Omental fat pad (tissue), 4 donors: Measurements from ENCODE around the gene PTPRM. TPM values are rescaled to one million over a fixed set of nuclear protein-coding genes. Genes with fewer than 3 reads are reported as not detected.

Source experiments
- ATAC-seq: fragments of 150-250 bp; one replicate; pipeline ENCODE4 v1.9.1; 2016; ENCODE audit warnings: mild to moderate bottlenecking, moderate library complexity; ENCODE audit not compliant: low FRiP score
- DNase-seq: peaks from one replicate; pipeline ENCODE4 v3.0.0-alpha.2; 2019; ENCODE audit warnings: low spot score
- CTCF ChIP-seq, 3 donors: fragments of 450-650 bp; IDR thresholded peaks; one replicate each; pipeline ENCODE4 v1.5.1; 2016 to 2017; ENCODE audit warnings: antibody characterized with exemption in 3 of 3, mild to moderate bottlenecking in 3 of 3, moderate library complexity in 2 of 3
- total RNA-seq, 4 donors: library from RNA; depleted of rRNA; stranded (reverse); fragments of >200 nt; gene quantifications; one replicate each; pipeline ENCODE4 v1.1.0, GENCODE V29; 2016

Gene PTPRM
- total RNA-seq, 4 donors from 2014 or later = 64.8 to 238 (median 144) TPM

- DNase-seq (no peak), ATAC-seq (no peak)
- no peak for TF ChIP-seq CTCF (IDR thresholded peaks at IDR 0.05)
Measured at GRCh38 chr18:7586379-7586778, 19.3 kb downstream of the PTPRM start.

- ATAC-seq = no peak
- no peak for TF ChIP-seq CTCF (IDR thresholded peaks at IDR 0.05)
- no peak for DNase-seq
Measured at GRCh38 chr18:7590826-7591560, 23.9 kb downstream of the PTPRM start.

DNA sequence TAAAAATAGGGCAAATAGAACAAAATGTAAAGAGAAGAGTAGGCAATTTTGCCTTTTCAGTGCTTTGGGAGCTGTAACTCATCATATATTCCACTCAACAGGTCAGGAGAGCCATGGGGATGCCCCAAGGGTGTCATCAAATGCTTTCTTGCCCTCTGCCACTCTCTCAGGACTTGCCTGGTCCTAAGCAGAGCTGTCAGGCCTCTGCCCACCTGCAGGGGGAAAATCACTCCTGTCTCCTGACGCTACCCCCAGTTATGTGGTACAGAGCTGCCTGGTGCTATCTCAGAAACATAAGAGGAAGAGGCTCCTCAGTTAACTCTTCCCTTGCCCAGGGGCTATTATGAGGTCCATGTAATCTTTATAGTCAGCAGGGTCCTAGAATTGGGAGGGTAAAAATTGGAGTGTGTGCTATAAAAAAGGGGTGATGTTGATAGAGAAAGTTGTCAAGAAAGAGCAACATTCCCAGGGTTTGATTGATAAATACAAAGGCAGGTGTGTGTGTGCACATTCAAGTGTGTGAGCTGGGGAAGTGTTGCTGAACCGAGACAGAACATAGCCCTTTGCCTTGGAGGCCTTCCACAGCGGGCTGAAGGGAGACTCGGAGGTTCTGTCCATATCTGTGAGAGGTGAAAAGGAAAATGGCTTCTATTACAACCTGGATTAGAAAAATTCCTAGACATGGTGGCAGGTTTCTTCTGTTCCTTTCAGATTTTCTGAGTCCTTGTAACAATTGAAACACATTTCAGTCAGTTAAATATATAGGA is 25.4 kb downstream of the PTPRM start:
- ATAC-seq (no peak), DNase-seq (no peak)
- no peak for TF ChIP-seq CTCF (IDR thresholded peaks at IDR 0.05)

GRCh38 chr18:7593218-7593819 is 26.2 kb downstream of the PTPRM start:
- DNase-seq (no peak), ATAC-seq (no peak)
- no peak for TF ChIP-seq CTCF (IDR thresholded peaks at IDR 0.05)

- ATAC-seq = no peak
Measured at GRCh38 chr18:7596147-7596546, 29.0 kb downstream of the PTPRM start.

DNA sequence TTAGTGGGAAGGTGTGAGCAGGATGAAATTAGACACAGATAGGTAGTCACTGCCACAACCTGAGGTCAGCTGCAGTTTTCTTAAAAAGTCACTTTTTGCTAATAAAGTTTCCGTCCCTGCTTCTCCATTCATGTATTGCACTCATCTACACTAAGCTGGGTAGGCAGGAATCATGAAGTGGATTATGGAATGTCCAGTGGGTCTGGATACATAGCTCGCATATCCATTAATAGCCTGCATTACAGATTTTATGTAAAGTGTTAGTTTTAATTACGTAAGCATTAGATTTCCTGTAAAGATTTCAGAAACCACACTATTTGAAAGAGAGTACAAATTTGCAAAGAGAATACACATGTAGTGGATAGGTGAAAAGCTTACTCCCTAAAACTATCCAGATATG is 30.4 kb downstream of the PTPRM start:
- TF ChIP-seq CTCF (IDR thresholded peaks at IDR 0.05) = no peak
- ATAC-seq (no peak), DNase-seq (no peak)

More at GRCh38 chr18:7596147-7596546, 29.0 kb downstream of the PTPRM start:
- no peak for DNase-seq
- TF ChIP-seq CTCF (IDR thresholded peaks at IDR 0.05) = no peak
